ENCODE results near the gene GPS1. TPM values are rescaled to one million over a fixed set of nuclear protein-coding genes. Genes with fewer than 3 reads are reported as not detected.
A peak's percentile ranks its signal among the peaks of the same experiment; 100 is the strongest.

Gene GPS1
- total RNA-seq (2014; rRNA removed; shearing (Covaris generic)) = 228 and 242 TPM in 2 replicates
- 136 and 148 TPM in 2 replicates for polyA plus RNA-seq (2016; fragmentation: Nextera tagmentation; extraction: Ambion mirVana)
- long read RNA-seq, transcript GPS1-226 (13 exons, 1,839 nt) = minor isoform, 20 of 180 reads
- long read RNA-seq, transcript GPS1-201 (13 exons, 1,842 nt) = minor isoform, 8 of 180 reads
- long read RNA-seq, transcript GPS1-202 (14 exons, 1,949 nt) = minor isoform, 5 of 180 reads
- long read RNA-seq, transcript GPS1-208 (13 exons, 1,874 nt) = major isoform, 98 of 180 reads
- long read RNA-seq, partial matches to known transcripts = 20 of 180 reads
- long read RNA-seq, other reads (novel, unspliced or antisense) = 23 of 180 reads

GRCh38 chr17:82051776-82052637 is at the start of gene GPS1, which contains the start of gene RFNG:
Gene GPS1 (plus strand): TSS chr17:82051898. CDS start chr17:82051932, 34 bp downstream.
Gene RFNG (minus strand): TSS chr17:82051811. CDS start chr17:82051766, 45 bp downstream.
- Histone ChIP-seq H3F3A (replicated peaks; ENCODE audit: low read depth) (0 out of 2 replicates have a peak, but pooled peaks cover 6% of the 10 kb centered on the region), H2AFZ (no peak within 1 kb of the TSS), H3K36me3 (ENCODE audit: insufficient read depth) (peaks cover 4% of the 10 kb centered on the region; the same call in 1 of the 2 replicates), H3K9me2 (ENCODE audit: insufficient read depth) (no peaks in the 10 kb centered on the region), H3K27ac (ENCODE audit: low read depth) (no peak within 1 kb of the TSS), H3K4me3 (peak within 1 kb of the TSS; percentile 89), H3K27me3 (ENCODE audit: insufficient read depth) (no peaks in the 10 kb centered on the region), H3K79me2 (replicated peaks; ENCODE audit: insufficient read depth) (peaks cover 9% of the 10 kb centered on the region; the same call in 1 of the 2 replicates), H3K4me2 (peak within 1 kb of the TSS; percentile 89), H3K4me1 (ENCODE audit: insufficient read depth) (no peaks in the 10 kb centered on the region), H4K20me1 (replicated peaks; ENCODE audit: insufficient read depth) (peaks cover 8% of the 10 kb centered on the region; the same call in 1 of the 2 replicates)
- Mint-ChIP-seq H3K27me3 (ENCODE audit: insufficient read depth, low read depth, poor library complexity) (peaks cover 13% of the 10 kb centered on the region), H3K9me3 (no peaks in the 10 kb centered on the region), H3K4me3 (peak within 1 kb of the TSS; percentile 86), H3K4me1 (no peaks in the 10 kb centered on the region; the same call in 2 of the 3 replicates), H3K27ac (no peak within 1 kb of the TSS), H3K36me3 (ENCODE audit: low read depth) (peaks cover 23% of the 10 kb centered on the region)
- DNase-seq (ENCODE audit: low spot score) (peak; percentile 82), ATAC-seq (peak; percentile 50)
- TF ChIP-seq POLR2AphosphoS5 (IDR thresholded peaks at IDR 0.05; ENCODE audit: low read depth) (peak; percentile 50; the same call in 1 of the 2 replicates), CREB1 (CRISPR knock-in tag; IDR thresholded peaks at IDR 0.05; ENCODE audit: low read depth) (0 out of 2 replicates have a peak, but pooled peaks have one; percentile 62), ETS1 (IDR thresholded peaks at IDR 0.05) (peak; percentile 62), NANOG (IDR thresholded peaks at IDR 0.05; ENCODE audit: borderline replicate concordance) (no peak)
- TF ChIP-seq, protein P1, sequence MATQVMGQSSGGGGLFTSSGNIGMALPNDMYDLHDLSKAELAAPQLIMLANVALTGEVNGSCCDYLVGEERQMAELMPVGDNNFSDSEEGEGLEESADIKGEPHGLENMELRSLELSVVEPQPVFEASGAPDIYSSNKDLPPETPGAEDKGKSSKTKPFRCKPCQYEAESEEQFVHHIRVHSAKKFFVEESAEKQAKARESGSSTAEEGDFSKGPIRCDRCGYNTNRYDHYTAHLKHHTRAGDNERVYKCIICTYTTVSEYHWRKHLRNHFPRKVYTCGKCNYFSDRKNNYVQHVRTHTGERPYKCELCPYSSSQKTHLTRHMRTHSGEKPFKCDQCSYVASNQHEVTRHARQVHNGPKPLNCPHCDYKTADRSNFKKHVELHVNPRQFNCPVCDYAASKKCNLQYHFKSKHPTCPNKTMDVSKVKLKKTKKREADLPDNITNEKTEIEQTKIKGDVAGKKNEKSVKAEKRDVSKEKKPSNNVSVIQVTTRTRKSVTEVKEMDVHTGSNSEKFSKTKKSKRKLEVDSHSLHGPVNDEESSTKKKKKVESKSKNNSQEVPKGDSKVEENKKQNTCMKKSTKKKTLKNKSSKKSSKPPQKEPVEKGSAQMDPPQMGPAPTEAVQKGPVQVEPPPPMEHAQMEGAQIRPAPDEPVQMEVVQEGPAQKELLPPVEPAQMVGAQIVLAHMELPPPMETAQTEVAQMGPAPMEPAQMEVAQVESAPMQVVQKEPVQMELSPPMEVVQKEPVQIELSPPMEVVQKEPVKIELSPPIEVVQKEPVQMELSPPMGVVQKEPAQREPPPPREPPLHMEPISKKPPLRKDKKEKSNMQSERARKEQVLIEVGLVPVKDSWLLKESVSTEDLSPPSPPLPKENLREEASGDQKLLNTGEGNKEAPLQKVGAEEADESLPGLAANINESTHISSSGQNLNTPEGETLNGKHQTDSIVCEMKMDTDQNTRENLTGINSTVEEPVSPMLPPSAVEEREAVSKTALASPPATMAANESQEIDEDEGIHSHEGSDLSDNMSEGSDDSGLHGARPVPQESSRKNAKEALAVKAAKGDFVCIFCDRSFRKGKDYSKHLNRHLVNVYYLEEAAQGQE (IDR thresholded peaks at IDR 0.05; ENCODE audit: unreplicated experiment) = no peak
